GM19467 (cell line): Measurements from ENCODE around the gene CARD11.
"Not testable (repeated sequence)": the region's sequence is repeated elsewhere in the genome, so short reads cannot be mapped to it uniquely, and the experiment has no call there.

ENCODE experiments used
- ATAC-seq: cut with Tn5 transposase; IDR thresholded peaks from one replicate; pipeline ENCODE4 v1.9.1; 2021; ENCODE audit warnings: mild to moderate bottlenecking, moderate library complexity; ENCODE audit not compliant: unreplicated experiment

Gene CARD11

DNA sequence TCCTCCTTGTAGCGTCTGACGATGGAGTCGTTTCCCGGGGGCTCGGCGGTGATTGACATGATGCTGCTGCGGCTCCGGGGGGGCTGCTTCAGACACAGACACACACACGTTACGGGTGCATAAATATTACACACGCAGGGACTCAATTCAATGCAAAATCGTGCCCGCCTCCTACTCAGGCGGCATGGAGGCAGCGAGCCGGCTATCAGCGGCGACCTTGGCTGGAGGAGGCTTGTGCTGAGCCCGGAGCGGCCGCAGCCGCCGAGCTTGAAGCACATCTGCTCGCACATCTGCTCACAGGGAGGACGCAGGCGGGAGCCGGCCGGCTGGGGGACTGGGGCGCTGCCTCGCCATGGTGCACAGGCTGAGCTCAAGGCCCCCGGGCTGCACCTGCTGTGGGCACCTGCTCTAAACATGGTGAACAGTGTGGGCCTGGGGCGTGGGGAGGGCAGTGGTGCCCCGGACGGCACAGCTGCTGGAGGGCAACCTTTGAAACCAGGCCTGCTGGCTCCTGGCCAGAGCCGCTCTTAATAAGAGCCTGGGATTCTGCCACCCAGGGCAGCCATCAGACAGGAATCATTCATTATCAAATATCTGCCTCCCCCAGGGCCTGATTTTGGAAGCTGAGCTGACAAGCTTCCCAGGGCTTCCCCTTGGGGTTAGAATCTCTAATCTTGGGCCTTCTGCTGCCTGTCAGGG is 114.9 kb downstream of the CARD11 start:
- ATAC-seq, result no peak

DNA sequence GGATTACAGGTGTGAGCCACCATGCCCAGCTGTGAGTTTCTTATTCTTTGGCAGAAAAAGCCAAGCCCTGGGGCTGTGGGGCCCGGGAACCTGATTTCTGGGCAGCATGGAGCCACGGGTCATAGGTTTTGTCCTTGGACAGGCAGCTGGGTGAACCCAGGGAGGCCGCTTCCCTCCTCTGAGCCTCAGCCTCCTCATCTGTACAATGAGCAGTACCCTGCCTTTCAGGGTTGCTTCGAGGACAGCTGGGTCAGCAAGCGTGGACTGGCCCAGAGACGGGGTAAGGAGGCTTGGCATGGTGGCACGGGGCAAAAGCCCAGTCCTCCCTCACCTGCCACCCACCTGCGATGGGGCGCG is 115.4 kb downstream of the CARD11 start:
- ATAC-seq, result no peak

DNA sequence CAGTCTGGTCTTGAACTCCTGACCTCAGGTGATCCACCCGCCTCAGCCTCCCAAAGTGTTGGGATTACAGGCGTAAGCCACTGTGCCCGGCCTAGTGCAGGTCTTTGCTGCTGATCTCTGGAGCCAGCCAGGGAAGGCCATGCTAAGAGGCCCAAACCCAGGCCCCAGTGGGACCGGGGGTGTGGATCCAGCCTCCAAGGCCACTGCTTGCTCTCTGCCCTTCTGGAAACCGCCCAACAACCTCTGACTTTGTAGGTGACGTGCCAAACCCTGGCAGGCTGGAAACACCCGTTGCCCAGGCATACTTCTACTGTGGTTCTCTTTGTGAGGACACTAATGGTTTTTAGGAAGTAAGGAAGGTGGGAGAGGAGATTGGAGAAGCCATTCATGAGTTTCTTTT is 116.1 kb downstream of the CARD11 start:
- ATAC-seq, result no peak

DNA sequence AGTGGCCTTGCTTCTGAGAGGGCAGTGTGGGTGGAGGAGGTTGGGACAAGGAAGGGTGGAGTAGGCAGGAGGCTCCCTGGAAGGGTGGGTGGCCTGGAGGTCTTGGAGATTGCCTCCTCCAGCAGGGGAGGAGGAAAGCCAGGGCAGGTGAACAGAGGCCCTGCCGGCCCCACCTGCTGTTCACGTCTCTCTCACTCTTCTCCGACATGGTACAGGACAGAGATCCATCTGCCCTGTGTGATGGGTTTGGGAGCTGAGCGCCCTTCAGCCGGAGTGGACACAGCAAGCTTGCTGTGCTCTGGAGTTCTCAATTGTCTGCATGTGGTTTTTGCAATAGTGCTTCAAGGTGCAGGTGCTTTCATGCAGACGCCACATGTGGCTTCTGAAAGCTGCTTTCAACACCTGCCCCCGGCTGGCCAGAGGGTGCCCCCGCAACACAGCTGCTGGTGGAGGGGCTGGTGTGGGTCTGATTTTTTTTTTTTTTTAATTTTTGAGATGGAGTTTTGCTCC is 116.7 kb downstream of the CARD11 start:
- ATAC-seq, result no peak

DNA sequence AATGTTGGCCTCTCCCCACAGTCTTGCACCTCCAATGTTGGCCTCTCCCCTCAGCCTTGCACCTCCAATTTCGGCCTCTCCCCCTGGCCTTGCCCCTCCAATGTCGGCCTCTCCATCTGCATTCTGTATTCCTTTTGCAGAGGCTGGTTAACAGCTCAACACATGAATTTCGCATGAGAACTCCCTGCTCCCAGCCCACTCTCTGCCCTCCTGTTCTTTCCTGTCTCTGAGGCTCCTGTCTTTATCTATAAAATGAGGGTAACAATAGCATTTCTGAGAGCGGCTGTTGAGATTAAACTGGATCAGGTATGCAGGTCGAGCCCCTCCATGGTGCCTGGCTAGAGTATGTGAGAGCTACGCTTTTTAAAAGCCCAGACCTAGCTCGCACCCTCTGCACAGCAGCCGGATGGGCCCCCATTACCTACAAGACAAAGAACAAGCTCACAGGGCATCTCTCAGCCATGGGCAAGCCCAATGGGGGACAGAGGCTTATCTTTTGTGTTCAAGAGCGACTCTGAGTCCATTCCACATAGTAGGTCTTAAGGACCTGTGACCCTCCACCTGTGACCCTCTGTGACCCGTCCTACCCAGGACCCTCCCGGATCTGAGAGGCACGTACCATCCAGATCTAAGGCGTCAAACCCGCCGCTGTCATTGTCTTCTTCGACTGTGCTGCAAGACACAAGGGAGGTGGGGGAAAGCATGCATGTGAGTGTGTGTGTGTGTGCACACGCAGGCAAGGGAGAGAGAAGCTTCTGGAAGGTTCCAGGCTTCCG is 117.4 kb downstream of the CARD11 start:
- no peak for ATAC-seq

DNA sequence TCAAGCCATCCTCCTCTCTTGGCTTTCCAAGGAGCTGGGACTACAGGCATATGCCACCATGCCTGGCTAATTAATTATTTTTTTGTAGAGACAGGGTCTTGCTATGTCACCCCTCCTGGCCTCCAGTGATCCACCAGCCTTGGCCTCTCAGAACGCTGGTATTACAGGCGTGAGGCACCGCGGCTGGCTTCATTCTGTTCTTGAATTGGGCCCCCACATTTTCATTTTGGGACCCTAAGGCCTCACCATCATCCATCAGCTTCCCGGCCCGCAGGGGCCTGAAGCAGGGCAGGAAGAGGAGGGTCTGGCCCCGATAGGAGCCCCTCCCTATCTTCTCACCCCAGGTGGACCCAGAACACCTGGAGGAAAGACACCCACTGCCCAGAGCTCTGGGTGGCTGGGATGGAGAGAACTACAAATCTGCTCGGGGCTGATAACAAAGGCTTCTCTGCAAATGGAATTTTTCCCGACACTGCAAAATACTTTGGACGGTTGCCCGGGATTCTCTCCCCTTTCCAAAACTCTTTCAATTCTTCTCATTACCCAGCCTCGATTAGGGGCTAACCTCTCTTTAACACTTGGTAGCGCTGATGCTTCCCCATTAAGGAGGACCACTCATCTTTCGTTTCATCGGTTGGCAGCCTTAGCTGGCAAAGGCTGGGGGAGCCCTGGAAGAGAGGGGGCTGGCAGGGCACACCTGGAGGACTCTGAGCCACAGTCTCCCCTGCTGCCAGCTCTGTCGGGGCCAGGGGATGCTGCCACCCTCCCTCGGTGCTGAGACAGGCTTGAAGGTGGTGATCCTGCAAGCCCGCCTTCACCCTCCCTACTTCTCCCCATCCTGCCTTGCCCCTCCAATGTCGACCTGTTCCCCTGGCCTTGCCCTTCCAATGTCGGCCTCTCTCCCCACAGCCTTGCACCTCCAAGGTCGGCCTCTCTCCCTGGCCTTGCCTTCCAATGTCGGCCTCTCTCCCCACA is 118.5 kb downstream of the CARD11 start:
- ATAC-seq, result no peak

DNA sequence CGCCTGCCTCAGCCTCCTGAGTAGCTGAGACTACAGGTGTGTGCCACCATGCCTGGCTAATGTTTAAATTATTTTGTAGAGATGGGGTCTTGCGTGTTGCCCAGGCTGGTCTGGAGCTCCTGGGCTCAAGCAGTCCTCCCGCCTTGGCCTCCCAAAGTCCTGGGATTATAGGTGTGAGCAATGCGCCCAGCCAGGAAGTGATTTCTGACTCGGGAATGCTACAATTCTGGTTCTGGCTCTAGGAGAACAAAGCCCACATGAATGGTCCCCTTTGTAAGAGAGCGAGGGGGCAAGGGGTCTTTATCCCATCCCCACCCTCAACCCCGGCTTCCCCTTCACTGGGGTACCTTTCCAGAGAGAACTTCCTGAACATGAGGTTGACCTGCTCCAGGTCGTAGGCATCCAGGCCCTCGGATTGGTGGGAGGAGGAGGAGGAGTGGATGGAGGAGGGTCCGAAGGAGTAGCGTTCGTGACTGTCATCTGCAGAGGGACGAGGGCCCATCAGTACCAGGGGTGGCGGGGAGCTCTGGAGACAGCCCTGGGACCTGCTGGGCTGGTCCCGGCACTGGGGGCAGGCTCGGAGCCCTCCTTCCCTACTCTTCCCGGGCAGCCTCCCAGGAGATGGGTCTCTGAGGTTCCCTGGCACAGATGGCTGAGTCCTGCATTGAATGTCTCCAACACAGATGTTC is 119.6 kb downstream of the CARD11 start:
- ATAC-seq, result no peak

DNA sequence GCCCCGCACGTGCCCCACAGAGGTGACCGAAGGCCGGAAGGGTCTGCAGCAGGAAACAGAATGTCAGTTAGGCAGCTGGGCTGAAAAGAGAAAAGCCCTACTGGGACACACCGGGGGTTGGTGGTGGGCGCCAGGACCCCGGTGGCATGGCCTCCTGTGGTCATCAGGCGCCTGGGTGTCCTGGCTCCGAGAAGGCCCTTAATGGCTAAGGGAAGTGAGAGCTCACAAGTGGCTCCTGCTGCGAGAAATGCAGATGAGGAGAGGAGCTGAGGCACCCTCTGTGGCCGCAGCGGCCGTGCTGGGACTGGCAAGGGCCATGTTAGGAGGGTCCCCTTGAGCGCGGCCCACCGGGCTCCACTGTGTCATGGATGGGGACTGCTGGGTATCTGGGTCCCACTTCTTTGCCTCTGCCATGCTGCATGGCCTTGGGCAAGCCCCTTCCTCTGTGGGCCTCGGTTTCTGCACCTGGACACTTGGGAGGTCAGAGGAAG is 120.3 kb downstream of the CARD11 start:
- no peak for ATAC-seq

DNA sequence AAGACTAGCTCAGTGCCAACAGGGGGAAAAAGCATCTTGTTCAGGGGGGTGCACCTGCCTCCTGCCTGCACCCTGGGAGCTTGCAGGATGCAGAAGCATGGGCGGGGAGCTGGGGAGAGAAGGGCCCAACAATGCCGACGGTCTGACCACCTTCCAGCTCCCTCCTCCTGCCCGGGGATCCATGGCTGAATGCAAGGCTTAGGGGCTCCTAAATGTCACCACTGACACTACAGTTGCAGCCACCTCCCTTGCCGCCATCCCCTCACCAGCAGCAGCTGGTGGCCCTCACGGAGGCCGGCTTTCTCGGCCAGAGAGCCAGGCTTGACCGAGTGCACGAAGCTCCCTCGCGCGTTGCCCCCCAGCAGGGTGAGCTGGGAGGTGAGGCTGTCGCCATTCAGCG is 120.8 kb downstream of the CARD11 start:
- ATAC-seq, result no peak

DNA sequence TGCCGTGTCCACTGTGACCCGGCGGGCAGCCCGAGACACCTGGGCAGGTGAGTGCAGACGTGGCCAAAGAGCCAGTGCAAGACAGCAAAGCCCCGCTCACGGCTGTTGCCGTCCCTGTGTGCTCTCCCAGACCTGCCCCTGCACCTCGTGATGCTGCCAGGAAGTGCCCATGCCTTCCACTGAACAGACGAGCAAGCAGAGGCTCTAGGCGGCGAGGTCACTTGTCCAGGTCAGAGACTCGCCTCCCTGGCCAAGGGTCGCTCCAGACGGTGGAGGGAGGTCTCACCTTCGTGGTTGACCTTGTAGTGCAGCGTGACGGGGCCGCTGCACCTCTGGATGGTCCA is 121.3 kb downstream of the CARD11 start:
- ATAC-seq, result no peak

DNA sequence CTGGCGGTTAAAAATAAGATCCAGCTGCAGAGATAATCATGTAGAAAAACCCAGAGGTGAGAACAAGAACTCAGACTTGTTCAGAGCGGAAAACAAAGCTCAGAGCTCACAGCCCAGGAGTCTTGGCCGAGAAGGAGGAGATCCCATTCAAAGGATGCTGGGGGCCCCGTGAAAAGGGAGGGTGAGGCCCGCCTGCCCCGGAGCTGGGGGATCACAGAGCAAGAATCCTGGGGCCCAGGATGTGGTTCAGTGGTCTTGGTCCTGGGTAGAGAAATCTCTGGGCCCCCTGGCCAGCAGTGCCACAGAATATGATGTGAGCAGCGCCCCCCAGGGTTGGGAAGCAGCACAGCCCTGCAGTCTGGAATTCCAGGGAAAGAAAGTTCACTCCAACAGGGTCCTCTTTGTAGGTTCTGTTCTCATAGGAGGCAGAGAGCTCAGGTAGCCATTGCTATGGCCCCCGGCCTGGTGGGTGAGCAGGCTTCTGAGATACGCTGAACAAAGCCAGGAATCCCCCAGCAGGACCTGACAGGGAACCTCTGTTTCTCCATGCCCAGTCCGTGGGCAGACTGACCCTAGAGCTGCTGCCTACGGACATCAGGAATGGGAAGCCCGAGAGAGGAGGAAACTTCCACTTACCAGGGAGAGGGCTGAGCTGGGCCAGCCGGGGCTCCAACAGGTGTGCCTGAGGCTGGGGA is 121.9 kb downstream of the CARD11 start:
- no peak for ATAC-seq

DNA sequence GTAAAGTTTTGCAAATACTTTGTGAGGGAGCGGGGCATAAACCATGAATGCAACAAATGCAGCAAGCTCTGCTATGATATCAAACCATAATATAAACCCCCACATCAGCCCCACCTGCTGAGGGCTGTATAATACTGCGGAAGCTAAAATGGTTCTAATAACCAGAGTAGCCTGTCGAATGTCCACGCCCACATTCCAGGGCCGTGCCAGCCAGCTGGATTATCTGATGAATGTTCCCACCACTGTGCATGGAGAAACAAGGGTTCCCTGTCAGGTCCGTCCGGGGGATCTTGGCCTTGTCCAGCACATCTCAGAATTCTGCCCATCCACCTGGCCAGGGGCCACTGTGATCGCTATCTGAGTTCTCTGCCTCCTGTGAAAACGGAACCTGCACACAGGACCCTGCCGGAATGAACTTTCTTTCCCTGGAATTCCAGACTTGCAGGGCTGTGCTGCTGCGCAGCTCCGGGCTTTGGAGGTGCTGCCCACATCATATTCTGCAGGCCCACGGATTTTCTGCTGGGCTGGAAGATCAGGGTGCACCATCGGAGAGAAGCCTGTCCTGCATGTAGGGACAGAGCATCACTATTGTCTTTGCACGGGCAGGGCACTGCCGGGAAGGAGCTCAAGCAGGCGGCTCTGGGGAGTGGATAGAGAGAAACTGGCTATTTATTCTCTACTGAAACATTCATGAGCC is 122.6 kb downstream of the CARD11 start:
- ATAC-seq, result no peak

DNA sequence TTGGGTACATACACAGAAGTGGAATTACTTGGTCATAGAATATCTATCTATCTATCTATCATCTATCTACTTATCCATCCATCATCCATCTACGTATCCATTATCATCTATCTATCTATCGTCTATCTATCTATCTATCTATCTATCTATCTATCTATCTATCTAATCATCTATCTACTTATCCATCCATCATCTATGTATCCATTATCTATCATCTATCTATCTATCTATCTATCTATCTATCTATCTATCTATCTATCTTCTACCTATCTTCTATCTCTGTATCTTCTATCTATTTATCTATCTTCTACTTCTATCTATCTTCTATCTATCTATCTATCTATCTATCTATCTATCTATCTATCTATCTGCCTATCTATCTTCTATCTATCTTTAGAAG is 123.2 kb downstream of the CARD11 start:
- ATAC-seq, result not testable (repeated sequence)

DNA sequence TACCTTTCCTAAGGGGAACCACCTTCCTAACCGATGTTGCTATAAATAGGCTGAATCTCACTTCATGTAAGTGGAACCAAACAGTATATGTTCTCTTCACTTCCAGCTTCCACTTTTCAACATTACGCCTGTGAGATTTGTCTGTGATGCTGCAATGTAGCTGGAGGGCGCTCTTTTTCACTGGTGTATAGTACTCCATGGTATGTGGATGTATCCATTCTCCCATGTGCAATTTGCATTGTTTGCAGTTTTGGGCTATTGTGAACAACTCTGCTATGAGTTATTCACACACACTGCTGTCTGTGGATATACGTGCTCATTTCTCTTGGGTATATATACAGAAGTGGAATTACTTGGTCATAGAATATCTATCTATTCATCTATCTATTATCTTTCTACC is 123.6 kb downstream of the CARD11 start:
- ATAC-seq, result no peak

DNA sequence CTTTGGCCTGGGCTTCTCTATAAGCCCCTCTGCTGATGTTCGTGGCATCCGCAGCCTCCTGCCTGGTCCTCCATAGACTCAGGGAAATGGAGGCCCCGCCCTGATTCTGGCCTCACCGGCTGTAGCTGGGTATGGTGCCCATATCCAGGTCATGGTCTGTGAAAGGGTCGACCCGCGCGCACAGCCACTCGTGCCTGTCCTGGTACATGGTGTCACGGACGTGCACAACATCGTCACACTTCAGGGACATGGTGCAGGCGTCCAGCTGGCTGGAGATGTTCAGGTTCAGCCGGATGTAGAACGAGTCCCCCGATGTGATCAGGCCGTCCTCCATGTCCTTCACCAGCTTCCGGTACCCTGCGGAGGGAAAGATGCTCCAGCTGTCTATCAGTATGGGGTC is 124.4 kb downstream of the CARD11 start:
- no peak for ATAC-seq

DNA sequence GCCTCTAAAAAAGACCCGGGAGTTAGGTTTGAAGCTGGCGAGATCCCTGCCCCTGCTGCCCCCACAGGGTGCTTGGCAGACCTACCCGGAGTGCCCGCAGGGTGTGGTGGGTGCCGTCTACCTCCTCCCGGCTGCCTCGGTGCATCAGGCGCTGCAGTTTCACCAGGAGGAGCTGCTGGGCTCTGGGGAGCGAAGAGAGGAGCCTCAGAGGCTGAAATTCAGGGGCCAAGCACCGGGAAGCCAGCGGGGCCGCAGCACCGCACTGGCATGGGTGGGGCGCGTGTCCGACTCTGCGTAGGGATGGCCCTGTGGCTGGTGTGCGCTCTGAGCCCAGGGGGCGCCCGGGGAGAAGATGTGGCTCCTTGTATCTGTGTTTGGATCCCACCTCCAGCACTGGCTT is 125.3 kb downstream of the CARD11 start:
- ATAC-seq, result no peak

DNA sequence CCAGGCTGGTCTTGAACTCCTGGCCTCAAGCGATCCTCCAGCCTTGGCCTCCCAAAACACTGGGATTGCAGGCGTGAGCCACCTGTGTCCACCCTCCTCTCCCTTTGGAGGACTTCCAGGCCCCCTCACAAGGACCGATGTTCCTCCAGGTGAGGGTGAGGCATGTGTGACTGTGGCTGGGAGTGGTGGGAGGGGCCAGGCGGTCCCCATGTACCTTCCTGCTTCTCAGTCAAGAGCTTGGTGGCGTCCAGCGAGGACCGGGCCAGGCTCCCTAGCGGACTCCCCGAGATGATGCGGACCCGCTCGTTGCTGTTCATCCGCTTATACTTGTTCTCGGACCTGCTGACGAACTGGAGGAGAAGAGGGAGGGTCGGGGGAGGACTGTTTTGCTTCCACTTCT is 128.6 kb downstream of the CARD11 start:
- no peak for ATAC-seq

DNA sequence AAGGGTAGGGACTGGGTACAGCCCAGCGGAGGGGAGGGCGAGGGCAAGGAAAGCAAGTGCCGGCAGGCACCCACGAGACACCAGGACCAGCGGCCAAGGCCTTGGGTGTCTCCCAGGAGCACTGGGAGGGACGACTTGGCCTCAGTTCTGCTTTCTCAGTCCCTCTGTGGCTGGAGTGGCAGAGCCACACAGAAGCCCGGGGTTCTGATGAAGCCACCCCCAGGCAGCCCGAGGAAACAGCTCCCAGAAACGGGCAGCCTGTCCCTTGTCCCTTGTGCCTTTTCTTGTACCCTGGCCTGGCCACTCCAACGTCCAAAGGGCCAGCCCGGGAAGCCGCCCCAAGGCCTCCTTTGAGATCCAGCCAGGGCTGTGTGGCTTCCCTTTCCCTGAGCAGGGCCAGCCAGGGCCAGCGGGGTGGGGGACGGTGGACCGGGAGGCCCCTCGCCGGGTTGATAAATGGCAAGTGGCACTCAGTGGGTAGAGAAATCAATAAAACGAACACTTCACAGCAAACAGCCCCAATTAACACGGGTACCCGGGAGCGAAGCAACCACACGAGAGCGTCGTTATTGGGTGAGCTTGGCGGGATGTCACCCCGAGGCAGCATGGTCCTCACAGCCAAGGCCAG is 129.8 kb downstream of the CARD11 start:
- no peak for ATAC-seq
